Measurements from ENCODE around the gene POLR2E. TPM values are rescaled to one million over a fixed set of nuclear protein-coding genes. Genes with fewer than 3 reads are reported as not detected.

Gene POLR2E
- total RNA-seq, 1 donor from 2014 or later: 248 TPM

DNA sequence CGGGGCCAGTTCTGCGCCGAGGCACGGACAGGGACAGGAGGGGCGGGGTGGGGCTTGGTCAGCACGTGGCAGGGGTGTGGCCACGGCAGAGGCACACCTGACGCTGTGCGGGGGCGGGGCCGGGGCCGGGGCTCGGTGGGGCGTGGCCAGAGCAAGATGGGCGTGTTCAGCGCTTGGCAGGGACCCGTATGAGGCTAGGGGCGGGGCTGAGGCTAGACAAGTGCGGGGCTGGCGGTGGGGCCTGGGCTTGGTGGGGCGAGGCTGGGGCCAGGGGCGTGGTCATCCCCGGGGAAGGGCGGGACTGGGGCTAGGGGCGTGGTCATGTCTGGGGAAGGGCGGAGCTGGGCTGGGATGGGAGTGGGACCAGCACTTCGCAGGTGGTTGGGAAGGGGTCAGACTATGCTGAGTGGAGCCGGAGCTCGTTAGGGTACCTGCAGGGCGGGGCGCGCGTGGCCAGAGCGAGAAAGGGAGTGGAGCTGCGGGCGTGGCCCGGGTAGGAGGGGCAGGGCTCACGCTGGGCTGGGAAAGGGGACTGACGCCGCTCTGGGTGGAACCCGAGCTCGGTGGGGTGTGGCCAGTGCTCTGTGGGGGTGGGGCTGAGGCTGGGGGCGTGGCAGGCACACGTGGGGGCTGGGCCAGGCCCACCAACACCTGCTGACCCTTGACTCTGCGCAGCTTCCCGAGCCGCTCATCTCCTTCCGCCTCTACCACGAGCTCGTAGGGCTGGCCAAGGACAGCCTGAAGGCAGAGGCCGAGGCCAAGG is 12.8 kb downstream of the POLR2E start:
- TF ChIP-seq, protein P1, sequence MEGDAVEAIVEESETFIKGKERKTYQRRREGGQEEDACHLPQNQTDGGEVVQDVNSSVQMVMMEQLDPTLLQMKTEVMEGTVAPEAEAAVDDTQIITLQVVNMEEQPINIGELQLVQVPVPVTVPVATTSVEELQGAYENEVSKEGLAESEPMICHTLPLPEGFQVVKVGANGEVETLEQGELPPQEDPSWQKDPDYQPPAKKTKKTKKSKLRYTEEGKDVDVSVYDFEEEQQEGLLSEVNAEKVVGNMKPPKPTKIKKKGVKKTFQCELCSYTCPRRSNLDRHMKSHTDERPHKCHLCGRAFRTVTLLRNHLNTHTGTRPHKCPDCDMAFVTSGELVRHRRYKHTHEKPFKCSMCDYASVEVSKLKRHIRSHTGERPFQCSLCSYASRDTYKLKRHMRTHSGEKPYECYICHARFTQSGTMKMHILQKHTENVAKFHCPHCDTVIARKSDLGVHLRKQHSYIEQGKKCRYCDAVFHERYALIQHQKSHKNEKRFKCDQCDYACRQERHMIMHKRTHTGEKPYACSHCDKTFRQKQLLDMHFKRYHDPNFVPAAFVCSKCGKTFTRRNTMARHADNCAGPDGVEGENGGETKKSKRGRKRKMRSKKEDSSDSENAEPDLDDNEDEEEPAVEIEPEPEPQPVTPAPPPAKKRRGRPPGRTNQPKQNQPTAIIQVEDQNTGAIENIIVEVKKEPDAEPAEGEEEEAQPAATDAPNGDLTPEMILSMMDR (conservative IDR thresholded peaks at IDR 0.05; ENCODE audit: low read depth, low read length): no peak
- H3K4me3 ChIP-seq (ENCODE audit: low read depth, low read length): peak overlapping the region; percentile 45
- DNase-seq (ENCODE audit: low read depth): no peak

DNA sequence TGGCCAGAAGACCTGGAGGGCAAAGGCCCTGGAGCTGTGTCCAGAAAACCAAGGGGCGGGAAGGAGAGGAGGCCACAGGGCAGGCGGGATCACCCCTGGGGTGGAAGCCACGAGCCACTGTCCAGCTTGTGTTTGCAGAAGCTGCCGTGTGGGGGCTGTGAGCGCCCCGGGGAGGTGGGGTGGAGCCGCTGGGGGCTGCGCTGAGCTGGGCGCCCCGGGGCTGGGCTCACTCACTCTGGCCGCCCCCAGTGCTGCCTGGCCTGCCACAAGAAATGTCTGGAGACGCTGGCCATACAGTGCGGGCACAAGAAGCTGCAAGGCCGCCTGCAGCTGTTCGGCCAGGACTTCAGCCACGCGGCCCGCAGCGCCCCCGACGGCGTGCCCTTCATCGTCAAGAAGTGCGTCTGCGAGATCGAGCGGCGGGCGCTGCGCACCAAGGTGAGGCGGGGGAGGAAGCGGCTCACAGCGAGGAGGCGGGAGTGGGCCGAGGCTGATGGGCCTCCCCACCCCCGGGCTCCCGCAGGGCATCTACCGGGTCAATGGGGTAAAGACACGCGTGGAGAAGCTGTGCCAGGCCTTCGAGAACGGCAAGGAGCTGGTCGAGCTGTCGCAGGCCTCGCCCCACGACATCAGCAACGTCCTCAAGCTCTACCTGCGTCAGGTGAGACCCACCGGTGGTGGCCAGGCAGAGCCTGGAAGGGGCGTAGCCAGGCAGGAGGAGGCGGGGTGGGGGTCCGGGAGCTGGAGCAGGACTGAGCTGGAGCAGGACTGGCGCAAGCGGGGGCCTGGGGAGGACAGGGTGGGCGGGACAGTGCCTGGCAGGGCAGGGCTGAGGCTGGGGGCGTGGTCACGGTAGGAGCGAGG is 13.6 kb downstream of the POLR2E start:
- H3K4me3 ChIP-seq (ENCODE audit: low read depth, low read length): peak overlapping the region; percentile 24
- TF ChIP-seq, protein P1 (conservative IDR thresholded peaks at IDR 0.05; ENCODE audit: low read depth, low read length): no peak
- no peak for DNase-seq (ENCODE audit: low read depth)

DNA sequence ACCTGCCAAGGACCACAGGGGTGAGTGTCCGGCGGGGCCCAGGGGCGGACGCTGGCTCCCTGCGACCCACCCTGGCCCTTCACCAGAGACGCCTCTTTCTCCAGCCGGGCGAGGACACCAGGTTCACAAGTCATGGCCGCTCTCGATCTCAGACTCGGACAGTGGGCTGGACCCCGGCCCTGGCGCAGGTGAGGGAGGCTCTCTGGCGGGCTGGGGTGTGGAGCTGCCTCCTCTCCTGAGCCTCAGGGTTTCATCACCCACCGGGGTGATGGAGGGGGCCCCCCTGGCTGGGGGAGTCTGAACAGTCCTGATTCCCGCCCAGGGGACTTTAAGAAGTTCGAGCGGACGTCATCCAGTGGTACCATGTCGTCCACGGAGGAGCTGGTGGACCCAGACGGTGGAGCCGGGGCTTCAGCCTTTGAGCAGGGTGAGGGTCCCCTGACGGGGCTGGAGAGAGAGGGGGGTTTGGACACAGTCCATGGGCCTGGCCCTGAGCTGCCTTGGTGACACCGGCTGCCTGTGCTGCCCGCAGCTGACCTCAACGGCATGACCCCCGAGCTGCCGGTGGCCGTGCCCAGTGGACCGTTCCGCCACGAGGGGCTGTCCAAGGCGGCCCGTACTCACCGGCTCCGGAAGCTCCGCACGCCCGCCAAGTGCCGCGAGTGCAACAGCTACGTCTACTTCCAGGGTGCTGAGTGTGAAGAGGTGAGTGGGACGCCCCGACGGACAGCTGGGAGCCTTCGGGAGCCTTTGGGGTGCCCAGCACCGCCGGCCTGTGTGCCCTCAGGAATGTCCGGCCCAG is 14.6 kb downstream of the POLR2E start:
- TF ChIP-seq, protein P1 (conservative IDR thresholded peaks at IDR 0.05; ENCODE audit: low read depth, low read length): no peak
- no peak overlapping the region for H3K4me3 ChIP-seq (ENCODE audit: low read depth, low read length)
- no peak for DNase-seq (ENCODE audit: low read depth)

DNA sequence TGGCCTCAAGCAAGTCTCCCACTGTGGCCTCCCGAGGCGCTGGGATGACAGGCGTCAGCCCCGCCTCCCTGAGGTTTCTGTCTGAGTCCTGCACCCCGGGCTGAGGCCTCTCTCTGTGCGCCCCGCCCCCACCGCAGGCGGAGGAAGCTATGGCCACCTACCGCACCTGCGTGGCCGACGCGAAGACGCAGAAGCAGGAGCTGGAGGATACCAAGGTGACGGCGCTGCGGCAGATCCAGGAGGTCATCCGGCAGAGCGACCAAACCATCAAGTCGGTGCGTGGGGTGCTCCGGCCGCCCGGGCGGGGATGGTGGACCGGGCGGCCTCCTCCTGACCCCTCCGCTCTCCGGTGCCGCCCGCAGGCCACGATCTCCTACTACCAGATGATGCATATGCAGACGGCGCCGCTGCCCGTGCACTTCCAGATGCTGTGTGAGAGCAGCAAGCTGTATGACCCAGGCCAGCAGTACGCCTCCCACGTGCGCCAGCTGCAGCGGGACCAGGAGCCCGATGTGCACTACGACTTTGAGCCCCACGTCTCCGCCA is 15.5 kb downstream of the POLR2E start:
- no peak for DNase-seq (ENCODE audit: low read depth)
- TF ChIP-seq, protein P1 (conservative IDR thresholded peaks at IDR 0.05; ENCODE audit: low read depth, low read length): no peak
- no peak overlapping the region for H3K4me3 ChIP-seq (ENCODE audit: low read depth, low read length)

DNA sequence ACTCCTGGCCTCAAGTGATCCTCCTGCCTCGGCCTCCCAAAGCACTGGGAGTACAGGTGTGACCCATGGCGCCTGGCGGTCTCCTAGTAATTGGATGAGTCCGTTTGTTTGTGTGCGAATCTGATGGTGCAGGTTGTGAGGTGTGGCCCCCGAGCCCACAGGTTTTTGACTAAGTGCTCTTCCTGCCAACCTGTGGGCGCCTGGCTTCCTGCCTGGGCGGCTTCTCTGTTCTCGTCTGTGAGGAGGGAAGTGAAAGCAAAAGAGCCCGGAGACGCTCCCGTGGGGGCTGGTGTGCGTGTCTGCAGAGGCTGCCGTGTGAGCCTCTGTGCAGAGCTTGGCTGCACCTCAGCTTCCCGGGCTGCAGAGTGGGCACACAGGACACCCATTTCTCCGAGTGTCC is 18.2 kb downstream of the POLR2E start:
- DNase-seq (ENCODE audit: low read depth): no peak
- H3K4me3 ChIP-seq (ENCODE audit: low read depth, low read length): peak overlapping the region; percentile 54
- TF ChIP-seq, protein P1 (conservative IDR thresholded peaks at IDR 0.05; ENCODE audit: low read depth, low read length): no peak

DNA sequence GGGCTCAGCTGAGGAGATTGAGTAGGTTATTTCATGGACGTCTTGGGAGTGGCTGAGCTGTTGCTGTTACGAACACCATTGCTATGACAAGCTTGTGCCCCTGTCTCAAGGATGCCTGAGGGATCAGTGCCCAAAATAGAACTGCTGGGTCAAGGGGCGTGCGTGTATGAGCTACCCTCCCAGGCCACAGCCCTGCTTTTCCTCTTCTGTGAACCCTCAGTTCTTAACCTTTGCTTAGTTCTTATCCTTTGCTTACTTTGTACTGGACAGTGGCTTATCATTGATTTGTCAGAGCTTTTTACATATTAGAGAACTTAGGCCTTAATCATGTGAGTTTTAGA is 19.2 kb downstream of the POLR2E start:
- no peak overlapping the region for H3K4me3 ChIP-seq (ENCODE audit: low read depth, low read length)
- DNase-seq (ENCODE audit: low read depth): no peak
- TF ChIP-seq, protein P1 (conservative IDR thresholded peaks at IDR 0.05; ENCODE audit: low read depth, low read length): no peak
